H1 (cell line): Measurements from ENCODE around the gene FBXW8. TPM values are rescaled to one million over a fixed set of nuclear protein-coding genes. Genes with fewer than 3 reads are reported as not detected.

ENCODE experiments used
- GABPA ChIP-seq: IDR thresholded peaks from 2 replicates; pipeline ENCODE4 v1.6.1; 2011; ENCODE audit warnings: mild to moderate bottlenecking, low read length, moderate library complexity, borderline replicate concordance; ENCODE audit not compliant: insufficient read depth
- polyA plus RNA-seq, 7 experiments: library from polyadenylated mRNA; depleted of rRNA in 3 of 7; stranded (reverse) in 5 of 7; unstranded in 2 of 7; fragments of >200 nt in 5 of 7; fragments of 200-250 nt in 2 of 7; gene quantifications; 1 replicate in 5 of 7; 2 replicates in 1 of 7; 4 replicates in 1 of 7; pipeline versions ENCODE4 v1.2.1 to v1.2.3, GENCODE V29; 2011 to 2013; ENCODE audit warnings: missing spikeins in 2 of 7, mixed read lengths in 2 of 7
- total RNA-seq: library from RNA; stranded (reverse); fragmentation: NEBNext Ultra II Directional; extraction: Animal tissue kit (Norgen Biotek cat#: 25700); gene quantifications from 2 replicates; pipeline ENCODE4 v1.2.1, GENCODE V29; 2021
- TF ChIP-seq, protein P1 (sequence below): fragments of 300-600 bp; sonication (generic); IDR thresholded peaks from 2 replicates; pipeline ENCODE4 v1.7.1; 2012; ENCODE audit warnings: low read length, moderate library complexity, mild to moderate bottlenecking, inconsistent platforms; ENCODE audit not compliant: insufficient replicate concordance

The FBXW8 gene
- total and polyA plus RNA-seq, 2 of the 8 experiments (the other 6 are each of a cell fraction or from before 2014, with no cell fraction given) = 15.8 to 16.0 TPM

DNA sequence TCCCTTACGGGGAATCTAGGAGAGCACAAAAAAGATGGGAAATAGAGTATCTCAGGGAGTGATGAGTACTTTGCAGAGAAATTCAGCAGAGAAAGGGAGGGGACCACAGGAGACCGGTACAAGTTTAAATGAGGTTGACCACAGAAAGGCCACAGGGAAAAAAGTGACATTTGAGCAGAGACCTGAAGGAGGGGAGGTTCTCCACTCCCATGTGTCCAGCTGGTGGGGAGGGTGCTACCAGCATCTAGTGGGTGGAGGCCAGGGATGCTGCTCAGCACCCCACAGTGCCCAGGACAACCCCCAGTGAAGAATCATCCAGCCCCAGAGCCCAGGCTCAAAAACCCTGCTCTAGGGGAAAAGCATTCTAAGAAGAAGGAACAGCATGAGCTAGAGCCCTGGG lies 153.8 kb downstream of the FBXW8 start (continued):
- TF ChIP-seq, protein P1, sequence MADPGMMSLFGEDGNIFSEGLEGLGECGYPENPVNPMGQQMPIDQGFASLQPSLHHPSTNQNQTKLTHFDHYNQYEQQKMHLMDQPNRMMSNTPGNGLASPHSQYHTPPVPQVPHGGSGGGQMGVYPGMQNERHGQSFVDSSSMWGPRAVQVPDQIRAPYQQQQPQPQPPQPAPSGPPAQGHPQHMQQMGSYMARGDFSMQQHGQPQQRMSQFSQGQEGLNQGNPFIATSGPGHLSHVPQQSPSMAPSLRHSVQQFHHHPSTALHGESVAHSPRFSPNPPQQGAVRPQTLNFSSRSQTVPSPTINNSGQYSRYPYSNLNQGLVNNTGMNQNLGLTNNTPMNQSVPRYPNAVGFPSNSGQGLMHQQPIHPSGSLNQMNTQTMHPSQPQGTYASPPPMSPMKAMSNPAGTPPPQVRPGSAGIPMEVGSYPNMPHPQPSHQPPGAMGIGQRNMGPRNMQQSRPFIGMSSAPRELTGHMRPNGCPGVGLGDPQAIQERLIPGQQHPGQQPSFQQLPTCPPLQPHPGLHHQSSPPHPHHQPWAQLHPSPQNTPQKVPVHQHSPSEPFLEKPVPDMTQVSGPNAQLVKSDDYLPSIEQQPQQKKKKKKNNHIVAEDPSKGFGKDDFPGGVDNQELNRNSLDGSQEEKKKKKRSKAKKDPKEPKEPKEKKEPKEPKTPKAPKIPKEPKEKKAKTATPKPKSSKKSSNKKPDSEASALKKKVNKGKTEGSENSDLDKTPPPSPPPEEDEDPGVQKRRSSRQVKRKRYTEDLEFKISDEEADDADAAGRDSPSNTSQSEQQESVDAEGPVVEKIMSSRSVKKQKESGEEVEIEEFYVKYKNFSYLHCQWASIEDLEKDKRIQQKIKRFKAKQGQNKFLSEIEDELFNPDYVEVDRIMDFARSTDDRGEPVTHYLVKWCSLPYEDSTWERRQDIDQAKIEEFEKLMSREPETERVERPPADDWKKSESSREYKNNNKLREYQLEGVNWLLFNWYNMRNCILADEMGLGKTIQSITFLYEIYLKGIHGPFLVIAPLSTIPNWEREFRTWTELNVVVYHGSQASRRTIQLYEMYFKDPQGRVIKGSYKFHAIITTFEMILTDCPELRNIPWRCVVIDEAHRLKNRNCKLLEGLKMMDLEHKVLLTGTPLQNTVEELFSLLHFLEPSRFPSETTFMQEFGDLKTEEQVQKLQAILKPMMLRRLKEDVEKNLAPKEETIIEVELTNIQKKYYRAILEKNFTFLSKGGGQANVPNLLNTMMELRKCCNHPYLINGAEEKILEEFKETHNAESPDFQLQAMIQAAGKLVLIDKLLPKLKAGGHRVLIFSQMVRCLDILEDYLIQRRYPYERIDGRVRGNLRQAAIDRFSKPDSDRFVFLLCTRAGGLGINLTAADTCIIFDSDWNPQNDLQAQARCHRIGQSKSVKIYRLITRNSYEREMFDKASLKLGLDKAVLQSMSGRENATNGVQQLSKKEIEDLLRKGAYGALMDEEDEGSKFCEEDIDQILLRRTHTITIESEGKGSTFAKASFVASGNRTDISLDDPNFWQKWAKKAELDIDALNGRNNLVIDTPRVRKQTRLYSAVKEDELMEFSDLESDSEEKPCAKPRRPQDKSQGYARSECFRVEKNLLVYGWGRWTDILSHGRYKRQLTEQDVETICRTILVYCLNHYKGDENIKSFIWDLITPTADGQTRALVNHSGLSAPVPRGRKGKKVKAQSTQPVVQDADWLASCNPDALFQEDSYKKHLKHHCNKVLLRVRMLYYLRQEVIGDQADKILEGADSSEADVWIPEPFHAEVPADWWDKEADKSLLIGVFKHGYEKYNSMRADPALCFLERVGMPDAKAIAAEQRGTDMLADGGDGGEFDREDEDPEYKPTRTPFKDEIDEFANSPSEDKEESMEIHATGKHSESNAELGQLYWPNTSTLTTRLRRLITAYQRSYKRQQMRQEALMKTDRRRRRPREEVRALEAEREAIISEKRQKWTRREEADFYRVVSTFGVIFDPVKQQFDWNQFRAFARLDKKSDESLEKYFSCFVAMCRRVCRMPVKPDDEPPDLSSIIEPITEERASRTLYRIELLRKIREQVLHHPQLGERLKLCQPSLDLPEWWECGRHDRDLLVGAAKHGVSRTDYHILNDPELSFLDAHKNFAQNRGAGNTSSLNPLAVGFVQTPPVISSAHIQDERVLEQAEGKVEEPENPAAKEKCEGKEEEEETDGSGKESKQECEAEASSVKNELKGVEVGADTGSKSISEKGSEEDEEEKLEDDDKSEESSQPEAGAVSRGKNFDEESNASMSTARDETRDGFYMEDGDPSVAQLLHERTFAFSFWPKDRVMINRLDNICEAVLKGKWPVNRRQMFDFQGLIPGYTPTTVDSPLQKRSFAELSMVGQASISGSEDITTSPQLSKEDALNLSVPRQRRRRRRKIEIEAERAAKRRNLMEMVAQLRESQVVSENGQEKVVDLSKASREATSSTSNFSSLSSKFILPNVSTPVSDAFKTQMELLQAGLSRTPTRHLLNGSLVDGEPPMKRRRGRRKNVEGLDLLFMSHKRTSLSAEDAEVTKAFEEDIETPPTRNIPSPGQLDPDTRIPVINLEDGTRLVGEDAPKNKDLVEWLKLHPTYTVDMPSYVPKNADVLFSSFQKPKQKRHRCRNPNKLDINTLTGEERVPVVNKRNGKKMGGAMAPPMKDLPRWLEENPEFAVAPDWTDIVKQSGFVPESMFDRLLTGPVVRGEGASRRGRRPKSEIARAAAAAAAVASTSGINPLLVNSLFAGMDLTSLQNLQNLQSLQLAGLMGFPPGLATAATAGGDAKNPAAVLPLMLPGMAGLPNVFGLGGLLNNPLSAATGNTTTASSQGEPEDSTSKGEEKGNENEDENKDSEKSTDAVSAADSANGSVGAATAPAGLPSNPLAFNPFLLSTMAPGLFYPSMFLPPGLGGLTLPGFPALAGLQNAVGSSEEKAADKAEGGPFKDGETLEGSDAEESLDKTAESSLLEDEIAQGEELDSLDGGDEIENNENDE = no peak
- TF ChIP-seq GABPA = no peak
